IPS-18c (cell line): ENCODE measurements around the gene NDUFA3.
"Not testable (repeated sequence)": the region's sequence is repeated elsewhere in the genome, so short reads cannot be mapped to it uniquely, and the experiment has no call there.

Experiments used
- H3K4me3 ChIP-seq: 2 replicates; pipeline ENCODE4 v1.7.0; 2013; ENCODE audit warnings: low read depth, mild to moderate bottlenecking, low read length, moderate library complexity; ENCODE audit not compliant: insufficient read depth
- H3K9me3 ChIP-seq: one replicate; pipeline ENCODE4 v1.6.1; 2013; ENCODE audit warnings: mild to moderate bottlenecking, low read length, moderate library complexity; ENCODE audit not compliant: control insufficient read depth, insufficient read depth

Gene NDUFA3

DNA sequence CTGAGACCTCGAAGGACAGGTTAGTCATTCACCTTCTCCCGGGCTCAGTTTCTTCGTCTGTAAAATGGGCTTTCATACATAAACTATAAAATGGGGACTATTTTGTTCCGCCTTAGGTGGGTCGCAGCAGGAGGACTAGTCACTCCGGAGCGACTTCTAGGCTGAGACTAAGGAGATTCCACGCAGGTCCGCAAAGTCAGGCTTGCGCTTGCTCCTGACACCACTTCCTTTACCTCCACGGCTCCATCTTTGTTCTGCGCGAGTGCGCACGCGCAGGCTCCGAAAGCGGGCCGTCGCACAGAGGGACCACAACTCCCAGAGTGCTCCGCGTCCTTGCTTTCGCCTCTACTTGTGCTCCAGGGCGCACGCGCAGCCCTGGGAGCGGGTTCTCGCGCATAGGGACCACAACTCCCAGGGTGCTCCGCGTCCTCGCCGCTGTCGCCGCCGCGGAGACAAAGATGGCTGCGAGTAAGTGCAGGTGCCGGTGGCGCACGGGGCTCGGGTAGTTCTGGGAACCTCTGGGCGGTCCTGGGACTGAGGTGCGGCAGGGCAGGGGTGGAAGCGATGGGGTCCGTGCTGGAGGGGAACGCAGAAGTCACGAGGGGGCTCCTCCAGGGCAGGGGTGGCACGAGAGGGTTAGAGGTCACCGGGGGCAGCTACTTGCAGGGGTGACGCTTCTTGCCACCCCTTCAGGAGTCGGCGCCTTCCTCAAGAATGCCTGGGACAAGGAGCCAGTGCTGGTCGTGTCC, at the start of gene NDUFA3:
Gene NDUFA3, plus strand, starts transcription at position 435 of the 749 bp plus-strand sequence. Its CDS starts 24 bp downstream, at position 459.
- no peaks in the 10 kb centered on the region for H3K9me3 ChIP-seq
- peak within 1 kb of the TSS; percentile 99 for H3K4me3 ChIP-seq

DNA sequence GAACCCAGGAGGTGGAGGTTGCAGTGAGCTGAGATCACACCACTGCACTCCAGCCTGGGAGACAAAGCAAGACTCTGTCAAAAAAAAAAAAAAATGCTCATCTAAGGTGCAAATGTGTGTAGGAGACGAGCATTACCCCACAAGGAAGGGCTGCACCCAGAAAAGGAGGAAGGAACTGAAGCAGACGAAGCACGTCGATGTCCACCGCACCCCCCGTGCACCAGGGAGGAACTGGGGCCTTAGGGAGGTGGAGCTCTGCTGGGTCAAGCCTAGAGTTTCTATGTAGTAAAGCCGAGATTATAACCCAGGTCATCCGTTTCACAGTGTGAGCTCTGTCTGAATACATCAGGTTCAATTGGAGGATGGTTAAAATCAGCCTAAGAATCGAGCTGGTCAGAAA, 40.0 kb upstream of the NDUFA3 start:
- Histone ChIP-seq H3K9me3 (peaks cover 2% of the 10 kb centered on the region), H3K4me3 (no peak overlapping the region)

DNA sequence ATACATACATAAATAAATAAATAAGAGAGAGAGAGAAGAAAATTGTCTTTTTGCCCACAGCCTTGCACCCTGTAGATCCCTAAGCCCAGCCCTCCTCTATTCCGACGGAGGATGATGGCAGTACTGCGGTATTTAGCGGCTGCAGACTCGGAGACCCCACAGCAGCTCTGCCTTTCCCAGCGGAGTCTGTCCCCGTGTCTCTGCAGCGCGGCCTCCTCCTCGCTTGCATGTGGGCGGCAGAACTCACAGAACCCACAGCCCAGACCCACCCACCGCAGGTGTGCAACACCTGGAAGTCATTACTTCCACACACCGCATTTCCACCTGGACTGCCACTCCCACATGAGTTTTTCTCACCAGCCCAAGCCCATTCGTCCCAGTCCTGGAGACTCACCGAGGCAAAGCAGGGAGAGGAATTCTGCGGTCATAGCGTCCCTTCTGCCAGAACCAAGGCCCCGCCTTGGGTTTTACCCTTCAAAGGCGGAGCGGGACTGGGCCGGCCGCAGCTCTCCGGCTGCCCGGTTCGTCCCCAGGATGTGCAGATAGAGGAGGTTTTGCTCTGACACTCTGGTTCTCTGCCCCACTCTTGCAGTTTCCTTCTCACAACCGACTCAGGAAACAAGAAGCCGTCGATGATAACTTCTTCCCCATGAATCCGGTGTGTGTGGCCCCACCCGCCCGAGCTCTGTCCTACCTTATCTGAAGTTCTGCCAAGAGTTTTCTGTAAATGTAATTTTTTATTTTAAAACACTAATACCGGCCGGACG, 39.1 kb upstream of the NDUFA3 start, which contains the start of gene VSTM1:
Gene VSTM1, minus strand, starts transcription at position 548 of the 767 bp plus-strand sequence. Its CDS starts 120 bp downstream, at position 428.
- no peak within 1 kb of the TSS for H3K4me3 ChIP-seq
- H3K9me3 ChIP-seq, result peaks cover 2% of the 10 kb centered on the region

DNA sequence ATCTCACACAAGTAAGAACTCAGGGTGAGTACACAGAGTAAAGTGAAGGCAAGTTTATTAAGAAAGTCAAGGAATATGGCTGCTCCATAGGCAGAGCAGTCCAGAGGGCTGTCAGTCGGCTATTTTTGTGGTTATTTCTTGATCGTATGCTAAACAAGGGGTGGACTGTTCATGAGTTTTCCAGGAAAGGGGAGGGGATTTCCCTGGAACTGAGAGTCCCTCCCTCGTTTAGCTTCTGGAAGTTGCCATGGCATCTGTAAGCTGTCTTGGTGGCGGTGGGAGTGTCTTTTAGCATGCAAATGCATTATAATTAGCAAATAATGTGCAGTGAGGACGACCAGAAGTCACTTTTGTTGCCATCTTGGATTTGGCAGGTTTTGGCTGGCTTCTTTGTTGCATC, 33.2 kb upstream of the NDUFA3 start:
- H3K9me3 ChIP-seq, result no peaks in the 10 kb centered on the region
- H3K4me3 ChIP-seq, result no peak overlapping the region

DNA sequence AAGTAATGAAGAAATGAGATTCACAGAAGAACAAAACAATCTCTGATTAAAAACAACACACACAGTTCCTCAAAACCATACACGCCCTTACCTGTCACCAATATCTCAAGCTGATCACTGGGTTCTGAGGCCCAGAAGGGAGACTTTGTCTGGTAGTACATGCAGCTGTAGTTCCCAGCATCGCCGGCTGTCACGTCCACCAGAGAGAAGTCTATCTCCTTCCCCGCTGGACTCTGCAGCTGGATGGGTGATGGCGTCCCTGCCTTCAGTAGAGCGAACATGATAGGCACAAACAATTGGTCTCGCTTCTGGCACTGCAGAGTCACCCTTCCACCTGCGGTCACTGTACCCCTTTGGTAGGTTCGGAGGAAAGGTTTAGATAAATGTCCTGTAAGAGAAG, 28.8 kb upstream of the NDUFA3 start:
- H3K9me3 ChIP-seq, result no peaks in the 10 kb centered on the region
- H3K4me3 ChIP-seq, result no peak overlapping the region

DNA sequence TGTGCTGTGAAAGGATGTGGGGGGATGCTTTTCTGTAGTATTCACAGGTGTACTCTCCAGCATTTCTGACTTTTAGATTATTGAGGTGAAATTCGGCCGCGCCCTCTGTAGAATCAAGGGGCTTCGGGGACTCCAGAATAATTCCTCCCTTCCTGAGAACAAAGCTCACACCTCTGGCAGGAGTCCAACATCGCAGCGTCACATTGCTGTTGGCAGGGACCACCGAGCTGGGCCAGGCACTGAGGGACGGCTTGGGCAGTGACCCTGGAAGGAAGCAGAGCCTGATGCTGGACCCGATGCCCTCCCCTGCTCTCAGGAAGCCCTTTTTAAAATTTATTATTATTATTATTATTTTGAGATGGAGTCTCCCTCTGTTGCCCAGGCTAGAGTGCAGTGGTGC, 27.8 kb upstream of the NDUFA3 start:
- H3K9me3 ChIP-seq, result no peaks in the 10 kb centered on the region

DNA sequence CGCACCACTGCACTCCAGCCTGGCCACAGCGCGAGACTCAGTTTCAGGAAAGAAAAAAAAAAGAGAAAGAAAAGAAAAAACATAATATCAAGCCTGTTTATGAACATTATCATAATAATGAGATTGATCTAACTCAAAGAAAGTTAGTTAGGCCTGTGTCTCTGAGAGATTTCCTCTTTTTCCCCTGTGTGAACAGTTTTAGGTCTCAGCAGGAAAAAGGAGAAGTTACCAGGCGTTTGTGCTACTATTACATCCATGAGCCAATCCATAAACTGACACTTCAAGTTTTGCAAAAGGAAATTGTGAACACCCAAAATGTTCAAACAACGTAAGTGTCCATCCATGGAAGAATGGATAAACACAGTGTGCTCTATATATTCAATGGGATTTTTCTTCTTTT, 25.3 kb upstream of the NDUFA3 start:
- H3K9me3 ChIP-seq, result no peaks in the 10 kb centered on the region
- H3K4me3 ChIP-seq, result no peak overlapping the region

More for the DNA sequence above, 27.8 kb upstream of the NDUFA3 start:
- no peak overlapping the region for H3K4me3 ChIP-seq

DNA sequence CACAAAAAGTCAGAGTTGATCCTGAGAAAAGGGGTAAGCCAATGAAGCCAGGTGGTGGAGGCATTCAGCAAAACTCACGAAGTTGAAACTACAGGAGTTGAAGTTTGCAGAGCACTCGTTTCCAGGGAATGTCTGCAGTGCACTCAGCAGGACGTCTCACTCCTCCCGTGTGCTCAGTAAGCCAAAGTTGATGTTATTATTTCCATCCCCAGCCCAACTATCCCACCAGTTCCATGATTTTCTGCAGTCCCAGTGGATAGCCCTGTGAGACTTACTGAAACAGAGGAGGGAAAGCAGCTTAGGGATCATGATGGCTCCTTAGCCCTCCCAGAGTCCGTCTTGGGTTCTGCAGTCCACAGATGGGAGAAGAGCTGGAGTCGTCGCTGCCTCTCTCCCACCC, 21.6 kb upstream of the NDUFA3 start, which contains the start of gene TARM1:
Gene TARM1, minus strand, starts transcription at position 334 of the 400 bp plus-strand sequence. Its CDS starts 25 bp downstream, at position 309.
- Histone ChIP-seq H3K9me3 (no peaks in the 10 kb centered on the region), H3K4me3 (no peak within 1 kb of the TSS)

DNA sequence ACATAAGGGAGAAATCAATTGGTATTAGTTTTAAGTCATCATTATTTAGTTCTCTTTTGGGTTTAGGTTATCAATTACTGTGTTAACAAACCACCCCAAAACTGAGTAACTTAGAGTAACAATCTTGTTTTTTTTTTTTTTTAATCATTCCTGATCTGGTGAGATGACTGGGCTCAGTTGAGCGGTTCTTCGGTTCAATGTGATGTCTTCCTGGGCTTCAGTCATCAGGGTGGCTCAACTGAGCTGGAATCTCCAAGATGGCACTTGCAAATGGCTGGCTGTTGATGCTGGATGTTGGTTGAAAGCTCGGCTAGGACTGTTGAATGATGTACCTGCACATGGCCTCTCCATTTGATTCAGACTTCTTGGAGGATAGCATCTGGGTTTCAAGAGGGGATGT, 18.2 kb upstream of the NDUFA3 start:
- Histone ChIP-seq H3K9me3 (no peaks in the 10 kb centered on the region), H3K4me3 (no peak overlapping the region)

DNA sequence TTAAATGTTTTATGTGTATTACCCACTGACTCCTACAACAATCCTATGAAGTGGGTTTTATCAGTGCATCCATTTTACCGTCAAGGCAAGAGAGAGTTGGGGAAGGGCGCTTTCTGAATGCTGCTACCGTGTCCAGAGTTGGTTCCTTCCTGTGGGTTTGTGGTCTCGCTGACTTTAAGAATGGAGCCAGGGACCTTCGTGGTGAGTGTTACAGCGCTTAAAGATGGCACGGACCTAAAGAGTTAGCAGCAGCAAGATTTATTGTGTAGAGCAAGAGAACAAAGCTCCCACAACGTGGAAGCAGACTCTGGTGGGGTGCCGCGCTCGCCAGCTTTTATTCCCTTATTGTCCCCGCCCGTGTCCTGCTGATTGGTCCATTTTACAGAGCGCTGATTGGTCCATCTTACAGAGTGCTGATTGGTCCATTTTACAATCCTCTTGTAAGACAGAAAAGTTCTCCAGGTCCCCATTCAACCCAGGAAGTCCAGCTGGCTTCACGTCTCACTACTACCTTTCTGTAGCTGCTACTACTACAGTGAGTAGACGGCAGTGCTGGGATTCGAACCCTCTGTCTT, 8.1 kb upstream of the NDUFA3 start:
- Histone ChIP-seq H3K4me3 (no peak overlapping the region), H3K9me3 (no peaks in the 10 kb centered on the region)

DNA sequence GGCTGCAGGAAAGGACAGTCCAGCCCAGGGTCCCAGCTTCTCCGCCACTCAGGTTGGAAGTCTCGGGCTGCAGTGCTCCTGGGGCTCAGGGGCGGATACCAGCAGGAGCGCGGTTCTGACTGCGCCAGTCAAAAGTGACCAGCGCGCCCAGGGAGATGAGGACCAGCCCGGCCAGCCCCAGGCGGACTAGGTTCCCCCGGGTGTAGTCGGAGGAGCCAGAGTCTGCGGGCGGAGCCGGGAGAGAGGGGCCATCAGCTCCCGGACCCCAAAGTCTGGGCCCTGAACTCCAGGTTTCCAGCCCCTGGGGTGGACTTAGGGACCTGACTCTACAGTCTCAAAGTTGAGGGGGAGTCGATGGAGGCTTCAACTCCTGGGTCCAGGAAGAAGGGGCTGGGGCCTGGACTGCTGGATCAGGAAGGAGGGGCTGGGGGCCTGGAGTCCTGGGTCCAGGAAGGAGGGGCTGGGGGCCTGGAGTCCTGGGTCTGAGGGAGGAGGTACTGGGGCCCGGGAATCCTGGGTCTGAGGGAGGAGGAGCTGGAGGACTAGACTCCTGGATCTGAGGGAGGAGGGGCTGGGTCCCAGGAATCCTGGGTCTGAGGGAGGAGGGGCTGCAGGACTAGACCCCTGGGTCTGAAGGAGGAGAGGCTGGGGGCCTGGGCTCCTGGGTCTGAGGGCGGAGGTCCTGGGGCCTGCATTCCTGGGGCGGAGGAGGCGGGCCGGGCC, 7.4 kb upstream of the NDUFA3 start:
- Histone ChIP-seq H3K9me3 (no peaks in the 10 kb centered on the region), H3K4me3 (peak overlapping the region; percentile 66)

DNA sequence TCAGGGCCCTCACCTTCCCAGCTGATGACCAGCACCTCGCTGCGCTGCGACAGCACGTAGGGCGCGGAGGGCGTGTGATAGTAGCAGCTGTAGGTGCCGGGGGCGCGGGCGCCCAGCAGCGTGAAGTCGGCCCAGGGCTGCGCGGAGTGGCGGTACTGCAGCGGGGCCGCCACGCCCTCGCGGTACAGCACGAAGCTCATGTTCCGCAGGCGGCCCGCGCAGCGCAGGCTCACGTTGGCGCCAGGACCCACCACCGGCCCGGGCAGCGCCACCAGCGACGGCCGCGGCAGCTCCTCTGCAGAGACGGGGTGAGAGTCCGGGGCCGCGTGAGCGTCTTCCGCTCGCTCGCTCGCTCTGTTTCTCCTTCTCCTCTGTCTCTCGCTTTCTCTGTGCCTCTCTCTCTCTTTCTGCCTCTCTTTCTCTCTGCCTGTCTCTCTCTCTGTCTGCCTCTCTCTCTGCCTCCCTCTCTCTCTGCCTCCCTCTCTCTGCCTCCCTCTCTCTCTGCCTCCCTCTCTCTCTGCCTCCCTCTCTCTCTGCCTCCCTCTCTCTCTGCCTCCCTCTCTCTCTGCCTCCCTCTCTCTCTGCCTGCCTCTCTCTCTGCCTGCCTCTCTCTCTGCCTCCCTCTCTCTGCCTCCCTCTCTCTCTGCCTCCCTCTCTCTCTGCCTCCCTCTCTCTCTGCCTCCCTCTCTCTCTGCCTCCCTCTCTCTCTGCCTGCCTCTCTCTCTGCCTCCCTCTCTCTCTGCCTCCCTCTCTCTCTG, 6.6 kb upstream of the NDUFA3 start:
- not testable (repeated sequence) for H3K9me3 ChIP-seq
- peak overlapping the region; percentile 66 for H3K4me3 ChIP-seq

DNA sequence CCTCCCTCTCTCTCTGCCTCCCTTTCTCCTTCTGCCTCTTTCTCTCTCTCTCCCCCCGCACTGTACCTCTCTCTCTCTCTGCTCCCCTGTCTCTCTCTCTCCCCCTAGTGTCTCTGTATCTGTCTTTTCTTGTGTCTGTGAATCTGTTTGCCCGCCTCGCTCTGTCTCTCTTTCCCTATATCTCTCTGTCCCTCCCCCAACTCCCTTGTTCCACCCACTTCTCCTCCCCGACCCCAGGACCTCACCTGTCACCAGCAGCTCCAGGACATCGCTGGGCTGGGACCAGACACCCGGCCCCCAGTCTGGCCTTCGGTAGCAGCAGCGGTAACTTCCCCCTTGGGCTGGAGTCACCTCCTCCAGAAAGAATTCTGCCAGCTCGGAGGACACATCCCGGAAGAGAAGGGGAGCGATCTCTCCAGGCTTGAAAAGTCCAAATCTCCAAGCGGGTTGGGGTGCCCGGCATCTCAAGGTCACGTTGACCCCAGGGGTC, 6.0 kb upstream of the NDUFA3 start:
- Histone ChIP-seq H3K4me3 (peak overlapping the region; percentile 50), H3K9me3 (no peaks in the 10 kb centered on the region)

DNA sequence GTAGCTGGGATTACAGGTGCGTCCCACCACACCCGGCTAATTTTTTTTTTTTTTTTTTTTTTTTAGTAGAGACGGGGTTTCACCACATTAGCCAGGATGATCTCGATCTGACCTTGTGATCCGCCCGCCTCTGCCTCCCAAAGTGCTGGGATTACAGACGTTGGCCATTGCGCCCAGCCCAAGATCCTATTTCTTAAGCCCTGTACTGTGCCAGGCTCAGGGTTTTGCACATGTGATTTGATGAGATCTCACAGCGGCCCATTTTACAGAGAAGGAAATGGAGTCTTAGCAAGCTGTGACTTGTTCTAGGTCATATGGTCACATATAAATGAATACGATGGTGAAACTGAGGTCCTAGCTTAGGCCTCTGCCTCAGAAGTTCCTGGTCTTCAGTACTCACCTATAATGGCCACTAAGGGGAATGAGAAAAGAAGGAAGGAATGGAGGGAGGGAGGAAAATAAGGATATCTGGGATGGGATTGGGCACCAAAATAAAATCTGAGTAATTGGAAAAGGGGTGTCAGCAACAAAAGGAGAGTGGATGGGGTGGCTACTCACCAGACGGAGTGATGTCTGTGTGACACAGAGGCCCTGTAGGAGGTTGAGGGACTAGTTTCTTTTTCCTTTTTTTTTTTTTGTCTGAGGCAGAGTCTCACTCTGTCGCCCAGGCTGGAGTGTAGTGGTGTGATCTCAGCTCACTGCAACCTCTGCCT, 3.3 kb upstream of the NDUFA3 start:
- Histone ChIP-seq H3K9me3 (no peaks in the 10 kb centered on the region), H3K4me3 (no peak overlapping the region)

DNA sequence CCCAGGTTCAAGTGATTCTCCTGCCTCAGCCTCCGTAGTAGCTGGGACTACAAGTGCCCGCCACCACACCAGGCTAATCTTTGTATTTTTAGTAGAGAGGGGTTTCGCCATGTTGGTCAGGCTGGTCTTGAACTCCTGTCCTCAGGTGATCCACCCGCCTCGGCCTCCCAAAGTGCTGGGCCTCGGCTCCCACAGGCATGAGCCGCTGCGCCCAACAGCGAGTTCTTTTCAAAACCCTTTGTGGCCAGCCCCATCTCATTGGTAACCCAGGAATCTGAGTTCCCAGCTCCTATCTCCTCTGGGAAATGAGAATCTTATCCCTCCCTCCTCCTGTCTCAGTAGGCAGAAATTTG, 2.8 kb upstream of the NDUFA3 start:
- not testable (repeated sequence) for H3K9me3 ChIP-seq, H3K4me3 ChIP-seq

DNA sequence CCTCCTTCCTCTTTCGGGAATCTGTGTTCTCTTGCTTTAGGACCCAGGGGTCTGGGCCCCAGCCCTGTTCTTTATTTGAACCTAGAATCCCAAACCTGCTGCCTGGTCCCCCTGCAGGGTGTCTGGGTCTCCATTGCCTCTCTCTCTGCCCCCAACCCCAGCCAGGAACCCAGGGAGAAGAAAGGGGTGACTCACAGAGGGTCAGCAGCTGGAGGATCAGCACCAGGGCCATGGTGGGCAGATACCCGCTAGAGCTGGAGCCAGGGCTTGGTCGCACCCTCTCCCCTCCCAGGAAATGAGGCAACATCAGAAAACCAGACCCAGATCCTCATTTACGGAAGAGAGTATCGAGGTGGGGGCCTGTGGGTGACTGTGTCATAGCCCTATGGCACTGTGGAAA, 2.1 kb upstream of the NDUFA3 start, which contains the start of gene OSCAR:
Gene OSCAR, minus strand, starts transcription at position 243 of the 400 bp plus-strand sequence. Its CDS starts 11 bp downstream, at position 232.
- H3K4me3 ChIP-seq, result no peak within 1 kb of the TSS

More for the DNA sequence above, 2.1 kb upstream of the NDUFA3 start, which contains the start of gene OSCAR:
- H3K9me3 ChIP-seq, result no peaks in the 10 kb centered on the region
